ENCODE measurements around the gene CACNA1H. TPM values are rescaled to one million over a fixed set of nuclear protein-coding genes. Genes with fewer than 3 reads are reported as not detected.
"Not testable (repeated sequence)": the region's sequence is repeated elsewhere in the genome, so short reads cannot be mapped to it uniquely, and the experiment has no call there.

CACNA1H gene
- total RNA-seq, 2 donors from 2014 or later, result 0.68 to 1.7 TPM

DNA sequence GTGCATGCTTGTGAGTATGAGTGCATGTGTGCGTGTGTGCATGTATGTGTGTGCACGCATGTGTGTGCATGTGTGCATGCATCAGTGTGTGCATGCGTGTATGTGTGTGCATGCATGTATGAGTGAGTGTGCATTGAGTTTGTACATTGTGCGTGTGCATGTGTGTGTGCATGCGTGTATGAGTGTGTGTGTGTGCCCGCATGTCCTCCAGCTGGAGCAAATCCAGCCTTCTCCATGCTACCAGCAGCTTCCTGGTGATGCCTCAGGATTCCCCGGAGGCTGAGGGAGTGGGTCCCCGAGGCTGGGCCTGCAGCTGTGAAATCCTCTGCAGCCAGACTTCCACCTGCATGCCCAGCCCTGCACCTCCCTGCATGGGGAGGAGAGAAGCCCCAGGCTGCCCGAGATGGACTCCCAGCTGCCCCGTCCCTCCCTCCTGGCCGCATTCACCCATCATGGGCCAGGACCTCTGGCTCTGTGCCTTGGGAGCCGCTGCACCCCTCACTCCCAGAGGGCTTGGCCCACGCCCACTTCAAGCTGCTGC, 112.3 kb downstream of the CACNA1H start:
- ATAC-seq (no peak), DNase-seq (ENCODE audit: low spot score in 2 of 2) (no peak)
- Mint-ChIP-seq H3K27ac (no peak overlapping the region), H3K9me3 (peaks cover 6 to 10% of the 10 kb centered on the region in 2 donors), H3K36me3 (no peaks in the 10 kb centered on the region)

- H3K27ac Mint-ChIP-seq, result no peak overlapping the region
- DNase-seq (ENCODE audit: low spot score in 2 of 2) (no peak), ATAC-seq (no peak)
- no peaks in the 10 kb centered on the region for H3K36me3 Mint-ChIP-seq
- peaks cover 6 to 10% of the 10 kb centered on the region in 2 donors for H3K9me3 Mint-ChIP-seq
Observed at GRCh38 chr16:1265826-1266225, 112.9 kb downstream of the CACNA1H start.

GRCh38 chr16:1269418-1269817, 116.5 kb downstream of the CACNA1H start:
- not testable (repeated sequence) for H3K9me3 Mint-ChIP-seq

GRCh38 chr16:1271380-1271723, 118.4 kb downstream of the CACNA1H start:
- H3K36me3 Mint-ChIP-seq, result no peaks in the 10 kb centered on the region
- DNase-seq (ENCODE audit: low spot score in 2 of 2), result no peak
- peaks cover 0 to 5% of the 10 kb centered on the region in 2 donors for H3K9me3 Mint-ChIP-seq

More at GRCh38 chr16:1269418-1269817, 116.5 kb downstream of the CACNA1H start:
- not testable (repeated sequence) for ATAC-seq; DNase-seq (ENCODE audit: low spot score in 2 of 2); H3K36me3 Mint-ChIP-seq; H3K27ac Mint-ChIP-seq

More at GRCh38 chr16:1271380-1271723, 118.4 kb downstream of the CACNA1H start:
- no peak for ATAC-seq
- H3K27ac Mint-ChIP-seq, result peak overlapping the region in 1 of 2 donors; percentile 22

Other genes with a start within 250 kb of the CACNA1H start
- 10 to 100 TPM; 13.0 to 19.1 TPM for gene LMF1, start 182.1 kb upstream of the CACNA1H start, total RNA-seq
- gene SOX8, start 171.3 kb upstream of the CACNA1H start, total RNA-seq, result 1 to 10 TPM in 1 of 2 donors, under 1 TPM in 1; 0.43 to 5.9 TPM
- not detected for gene SSTR5, start 80.4 kb upstream of the CACNA1H start, total RNA-seq
- gene C1QTNF8, start 56.9 kb upstream of the CACNA1H start, total RNA-seq, result not detected
- not detected for gene TPSG1, start 72.2 kb downstream of the CACNA1H start, total RNA-seq
- 1 to 10 TPM in 1 of 2 donors, not detected in 1; 1.3 TPM for gene TPSB2, start 77.1 kb downstream of the CACNA1H start, total RNA-seq
- under 1 TPM; 0.64 to 0.77 TPM for gene TPSAB1, start 87.6 kb downstream of the CACNA1H start, total RNA-seq
- not detected for gene TPSD1, start 103.0 kb downstream of the CACNA1H start, total RNA-seq
- gene UBE2I, start 156.5 kb downstream of the CACNA1H start, total RNA-seq, result 100 to 1,000 TPM; 205 to 246 TPM
- gene BAIAP3, start 180.5 kb downstream of the CACNA1H start, total RNA-seq, result 1 to 10 TPM in 1 of 2 donors, under 1 TPM in 1; 0.34 to 1.9 TPM
- gene TSR3, start 198.8 kb downstream of the CACNA1H start, total RNA-seq, result 10 to 100 TPM; 34.4 to 50.8 TPM
- gene GNPTG, start 198.8 kb downstream of the CACNA1H start, total RNA-seq, result 10 to 100 TPM; 21.7 to 25.4 TPM

Data from activated naive CD4-positive, alpha-beta T cell treated with anti-CD3 and anti-CD28 coated beads, Interleukin-2, amount 50 U/mL, for 72 hours (primary cell).